Neuronal stem cell (in vitro differentiated cells): ENCODE data around the gene CERS5.

Source experiments
- DNase-seq: peaks from one replicate; pipeline ENCODE4 v3.0.0-alpha.2; 2013; ENCODE audit warnings: low spot score
- H2AFZ ChIP-seq: one replicate; pipeline ENCODE4 v1.6.1; 2013; ENCODE audit warnings: mild to moderate bottlenecking, low read length, inconsistent platforms
- H2AK5ac ChIP-seq: 2 replicates; pipeline ENCODE4 v1.6.1; 2013; ENCODE audit warnings: low read depth, mild to moderate bottlenecking, inconsistent platforms, low read length, moderate library complexity, mixed read lengths
- H2BK120ac ChIP-seq: 2 replicates; pipeline ENCODE4 v1.6.1; 2013; ENCODE audit warnings: low read depth, mild to moderate bottlenecking, inconsistent platforms, low read length, moderate library complexity, mixed read lengths
- H2BK12ac ChIP-seq: one replicate; pipeline ENCODE4 v1.6.1; 2013; ENCODE audit warnings: low read length, inconsistent platforms
- H2BK15ac ChIP-seq: 2 replicates; pipeline ENCODE4 v1.6.1; 2013; ENCODE audit warnings: mild to moderate bottlenecking, low read length, inconsistent platforms, mixed read lengths
- H2BK5ac ChIP-seq: one replicate; pipeline ENCODE4 v1.6.1; 2013; ENCODE audit warnings: inconsistent platforms, mild to moderate bottlenecking, low read length, moderate library complexity
- H3K14ac ChIP-seq: one replicate; pipeline ENCODE4 v1.6.1; 2013; ENCODE audit warnings: low read length, inconsistent platforms
- H3K18ac ChIP-seq: 2 replicates; pipeline ENCODE4 v1.6.1; 2013; ENCODE audit warnings: low read length, inconsistent platforms
- H3K23ac ChIP-seq: 2 replicates; pipeline ENCODE4 v1.6.1; 2013; ENCODE audit warnings: low read depth, mild to moderate bottlenecking, mixed read lengths, low read length, inconsistent platforms; ENCODE audit not compliant: poor library complexity
- H3K27ac ChIP-seq: replicated peaks from 3 replicates; pipeline ENCODE4 v1.5.1; 2013; ENCODE audit warnings: low read length, inconsistent platforms
- H3K27me3 ChIP-seq, 3 experiments: 2 replicates each; pipeline ENCODE4 v1.6.1; 2013; ENCODE audit warnings: low read length in 3 of 3, mild to moderate bottlenecking in 2 of 3, inconsistent platforms in 1 of 3, low read depth in 1 of 3, mixed read lengths in 1 of 3, moderate library complexity in 1 of 3; ENCODE audit not compliant: control insufficient read depth in 3 of 3, insufficient read depth in 3 of 3
- H3K36me3 ChIP-seq, 2 donors: replicated peaks in 1 of 2; 2 replicates each; pipeline ENCODE4 v1.6.1; 2013; ENCODE audit warnings: low read length in 2 of 2; ENCODE audit not compliant: control insufficient read depth in 2 of 2, insufficient read depth in 2 of 2
- H3K4ac ChIP-seq: 2 replicates; pipeline ENCODE4 v1.6.1; 2013; ENCODE audit warnings: inconsistent platforms, mild to moderate bottlenecking, low read length, moderate library complexity
- H3K4me1 ChIP-seq, 2 donors: 1 replicate in 1 of 2; 2 replicates in 1 of 2; pipeline ENCODE4 v1.6.1; 2013; ENCODE audit warnings: low read length in 2 of 2, low read depth in 1 of 2; ENCODE audit not compliant: control insufficient read depth in 2 of 2, insufficient read depth in 1 of 2
- H3K4me2 ChIP-seq: one replicate; pipeline ENCODE4 v1.6.1; 2013; ENCODE audit warnings: mild to moderate bottlenecking, low read length, inconsistent platforms; ENCODE audit not compliant: insufficient read depth, poor library complexity, severe bottlenecking
- H3K4me3 ChIP-seq, 2 donors: 2 replicates each; pipeline ENCODE4 v1.5.1; 2013; ENCODE audit warnings: low read length in 2 of 2, mild to moderate bottlenecking in 2 of 2, inconsistent platforms in 1 of 2, moderate library complexity in 1 of 2
- H3K79me1 ChIP-seq: one replicate; pipeline ENCODE4 v1.6.1; 2013; ENCODE audit warnings: low read depth, mild to moderate bottlenecking, inconsistent platforms, low read length, moderate library complexity
- H3K9ac ChIP-seq: one replicate; pipeline ENCODE4 v1.6.1; 2013; ENCODE audit warnings: mild to moderate bottlenecking, low read depth, low read length, inconsistent platforms; ENCODE audit not compliant: poor library complexity
- H3K9me3 ChIP-seq, 2 donors: replicated peaks in 1 of 2; 2 replicates each; pipeline versions ENCODE3 to v1.6.1; 2013; ENCODE audit warnings: low read length in 2 of 2, mild to moderate bottlenecking in 2 of 2, inconsistent platforms in 1 of 2, low read depth in 1 of 2, mixed read lengths in 1 of 2, moderate library complexity in 1 of 2; ENCODE audit not compliant: control insufficient read depth in 2 of 2, insufficient read depth in 1 of 2
- H4K8ac ChIP-seq: one replicate; pipeline ENCODE4 v1.6.1; 2013; ENCODE audit warnings: low read depth, mild to moderate bottlenecking, inconsistent platforms, low read length, moderate library complexity
- H4K91ac ChIP-seq: one replicate; pipeline ENCODE4 v1.6.1; 2013; ENCODE audit warnings: low read length, low read depth, mild to moderate bottlenecking, inconsistent platforms; ENCODE audit not compliant: poor library complexity
- WGBS, 2 donors: extraction: QIAGEN DNeasy Blood & Tissue Kit; methylation state at CpG; one replicate each; pipeline ENCODE4 v1.1.7; 2013; ENCODE audit warnings: missing lambda C conversion rate in 2 of 2, mixed read lengths in 1 of 2; ENCODE audit not compliant: insufficient read length in 2 of 2, insufficient replicate concordance in 1 of 2; ENCODE audit errors: extremely low coverage in 2 of 2; 5-methylcytosine and 5-hydroxymethylcytosine counted together

Gene CERS5

DNA sequence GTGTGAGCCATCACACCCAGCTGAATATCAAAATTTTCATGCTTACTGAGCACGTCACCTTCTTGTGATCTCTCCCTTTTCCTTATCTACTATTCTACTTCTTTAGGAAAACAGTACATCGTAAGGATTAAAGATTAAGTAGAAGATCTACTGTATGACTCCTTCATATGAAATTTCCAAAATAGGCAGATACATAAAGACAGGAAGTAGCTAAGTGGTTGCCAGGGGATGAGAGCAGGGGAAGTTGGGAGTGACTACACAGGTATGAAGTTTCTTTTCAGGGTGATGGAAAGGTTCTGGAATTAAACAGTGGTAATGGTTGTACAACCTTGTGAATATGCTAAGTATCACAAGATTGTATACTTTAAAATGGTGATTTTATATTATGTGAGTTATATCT lies 36.5 kb upstream of the CERS5 start:
- Histone ChIP-seq H3K4me1 (no peaks in the 10 kb centered on the region), H2AK5ac (no peak overlapping the region), H4K8ac (no peak overlapping the region), H3K4me2 (no peak overlapping the region), H3K4ac (no peak overlapping the region), H3K9ac (no peak overlapping the region), H3K27ac (no peak overlapping the region), H3K4me3 (no peak overlapping the region), H3K27me3 (no peaks in the 10 kb centered on the region), H2BK12ac (no peak overlapping the region), H3K9me3 (no peaks in the 10 kb centered on the region), H3K79me1 (no peaks in the 10 kb centered on the region), H3K14ac (no peak overlapping the region), H3K23ac (no peak overlapping the region), H2BK15ac (no peak overlapping the region), H3K36me3 (peaks cover 13 to 68% of the 10 kb centered on the region in 2 donors), H2AFZ (no peak overlapping the region), H3K18ac (no peak overlapping the region), H2BK120ac (no peak overlapping the region), H4K91ac (no peak overlapping the region), H2BK5ac (no peak overlapping the region)
- no CpG with 5 or more reads among the region's 2 CpGs for WGBS, 2 donors
- DNase-seq: no peak

DNA sequence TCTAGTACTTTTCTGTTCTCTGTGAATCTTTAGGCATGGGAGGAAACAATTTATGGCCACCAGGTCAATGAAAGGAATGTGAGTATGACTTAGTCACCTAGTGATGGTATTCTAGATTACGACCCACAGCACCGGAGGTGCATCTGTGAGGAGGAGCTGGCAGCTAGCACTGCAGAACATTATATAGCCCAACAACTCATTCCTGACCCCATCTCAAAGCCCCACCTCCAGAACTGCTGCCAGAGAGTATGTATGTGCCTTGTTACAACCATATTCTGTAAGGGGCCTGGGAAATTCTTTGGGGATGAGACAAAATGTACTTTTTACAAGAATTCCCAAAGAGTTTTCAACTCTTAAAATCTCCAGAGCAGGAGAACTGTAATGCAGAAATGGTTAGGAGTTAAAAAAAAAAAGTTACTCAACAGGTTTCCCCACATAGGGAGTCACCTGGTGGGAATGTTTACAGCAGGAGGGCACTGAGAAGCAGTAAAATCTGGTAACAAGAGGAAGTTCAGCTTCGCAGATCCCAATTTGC lies 34.9 kb upstream of the CERS5 start:
- no peak for DNase-seq
- peaks cover 13 to 84% of the 10 kb centered on the region in 2 donors for H3K36me3 ChIP-seq
- WGBS, 2 donors: no CpG with 5 or more reads among the region's 3 CpGs

DNA sequence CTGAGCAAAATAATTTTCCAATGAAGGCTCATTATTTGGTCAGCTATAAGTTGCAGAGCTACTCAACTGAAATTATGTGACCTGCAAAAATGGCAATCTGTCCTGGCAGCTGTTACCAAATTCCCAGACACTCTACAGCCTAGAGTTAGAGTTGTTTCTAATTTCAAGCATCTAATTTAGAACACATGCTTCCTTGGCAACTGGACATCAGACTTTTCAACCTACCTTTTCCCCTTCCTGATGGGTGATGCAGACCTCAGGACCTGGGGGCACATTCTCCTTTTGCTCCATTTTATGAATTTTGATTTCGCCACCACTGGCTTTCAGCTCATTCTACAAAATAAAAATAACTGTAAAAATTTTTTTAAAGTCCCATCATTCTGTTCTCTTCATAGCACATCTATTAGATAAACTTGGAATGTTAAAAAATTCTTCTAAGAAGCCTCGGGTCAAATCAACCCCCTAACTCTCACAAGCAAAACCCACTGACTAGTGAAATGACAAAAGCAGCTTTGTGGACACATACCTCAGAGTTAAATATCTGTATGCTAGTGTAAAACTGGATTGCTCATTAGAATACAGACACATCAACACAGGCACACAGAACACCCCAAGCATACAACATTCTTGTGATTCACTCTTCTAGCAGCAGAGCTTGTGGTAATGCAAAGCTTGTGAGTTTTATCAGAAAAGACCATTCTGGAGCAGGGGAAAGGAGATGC lies 33.5 kb upstream of the CERS5 start:
- no peak overlapping the region for H3K14ac ChIP-seq
- no peak overlapping the region for H4K8ac ChIP-seq
- no peak overlapping the region for H2AK5ac ChIP-seq
- no peak overlapping the region for H3K4me2 ChIP-seq
- H3K27ac ChIP-seq: no peak overlapping the region
- no peak overlapping the region for H2BK15ac ChIP-seq
- no peaks in the 10 kb centered on the region for H3K79me1 ChIP-seq
- no peak overlapping the region for H2BK5ac ChIP-seq
- H3K4me1 ChIP-seq: no peaks in the 10 kb centered on the region
- DNase-seq: no peak
- no peak overlapping the region for H3K9ac ChIP-seq
- no peaks in the 10 kb centered on the region for H3K27me3 ChIP-seq
- H3K23ac ChIP-seq: no peak overlapping the region
- H3K9me3 ChIP-seq: no peaks in the 10 kb centered on the region
- peaks cover 13 to 89% of the 10 kb centered on the region in 2 donors for H3K36me3 ChIP-seq
- WGBS, 2 donors: no CpG with 5 or more reads among the region's 2 CpGs
- no peak overlapping the region for H2BK120ac ChIP-seq
- no peak overlapping the region for H3K4ac ChIP-seq
- no peak overlapping the region for H2BK12ac ChIP-seq
- no peak overlapping the region for H3K18ac ChIP-seq
- no peak overlapping the region for H2AFZ ChIP-seq
- H4K91ac ChIP-seq: no peak overlapping the region
- H3K4me3 ChIP-seq: no peak overlapping the region

More for the DNA sequence above, 34.9 kb upstream of the CERS5 start:
- Histone ChIP-seq H3K9ac (no peak overlapping the region), H4K91ac (no peak overlapping the region), H2AK5ac (no peak overlapping the region), H3K4me3 (no peak overlapping the region), H3K18ac (no peak overlapping the region), H2BK120ac (no peak overlapping the region), H3K4me1 (no peaks in the 10 kb centered on the region), H3K27me3 (no peaks in the 10 kb centered on the region), H3K4me2 (no peak overlapping the region), H4K8ac (no peak overlapping the region), H3K27ac (no peak overlapping the region), H2BK5ac (no peak overlapping the region), H3K4ac (no peak overlapping the region), H3K23ac (no peak overlapping the region), H3K79me1 (no peaks in the 10 kb centered on the region), H2BK15ac (no peak overlapping the region), H3K14ac (no peak overlapping the region), H2BK12ac (no peak overlapping the region), H3K9me3 (no peaks in the 10 kb centered on the region), H2AFZ (no peak overlapping the region)

DNA sequence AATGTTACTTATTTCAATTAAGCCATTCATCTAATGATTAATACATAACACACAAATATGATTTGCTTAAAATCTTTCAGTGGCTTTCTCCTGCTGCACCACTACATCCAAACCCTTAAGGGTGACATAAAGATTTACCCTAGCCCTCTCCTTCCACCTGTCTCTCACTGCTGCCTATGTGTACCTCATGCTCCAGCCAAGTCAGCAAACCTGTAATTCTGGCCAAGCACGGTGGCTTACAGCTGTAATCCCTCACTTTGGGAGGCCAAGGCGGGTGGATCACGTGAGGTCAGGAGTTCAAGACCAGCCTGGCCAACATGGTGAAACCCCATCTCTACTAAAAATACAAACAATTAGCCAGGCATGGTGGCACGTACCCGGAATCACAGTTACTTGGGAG lies 31.7 kb upstream of the CERS5 start:
- Histone ChIP-seq H2AFZ (no peak overlapping the region), H3K4ac (no peak overlapping the region), H3K23ac (no peak overlapping the region), H2BK12ac (no peak overlapping the region), H3K27me3 (no peaks in the 10 kb centered on the region), H2BK5ac (no peak overlapping the region), H3K79me1 (no peaks in the 10 kb centered on the region), H3K9me3 (no peaks in the 10 kb centered on the region), H3K4me1 (no peaks in the 10 kb centered on the region), H3K27ac (no peak overlapping the region), H2AK5ac (no peak overlapping the region), H2BK120ac (no peak overlapping the region), H2BK15ac (no peak overlapping the region), H3K4me2 (no peak overlapping the region), H4K8ac (no peak overlapping the region), H3K18ac (no peak overlapping the region), H3K4me3 (no peak overlapping the region), H3K14ac (no peak overlapping the region), H3K36me3 (peaks cover 10 to 82% of the 10 kb centered on the region in 2 donors), H3K9ac (no peak overlapping the region), H4K91ac (no peak overlapping the region)
- no CpG with 5 or more reads among the region's 5 CpGs for whole genome bisulfite sequencing, 2 donors
- DNase-seq: no peak
